NB4 (cell line): ENCODE measurements around the gene LPP.

ENCODE experiments used
- DNase-seq: peaks from one replicate; pipeline ENCODE4 v3.0.0; 2010; ENCODE audit warnings: low read depth
- H3K4me3 ChIP-seq: one replicate; pipeline ENCODE4 v1.5.1; 2011; ENCODE audit warnings: mild to moderate bottlenecking, low read depth, low read length, moderate library complexity
- CTCF ChIP-seq: IDR thresholded peaks from one replicate; pipeline ENCODE4 v1.5.1; 2012; ENCODE audit warnings: low read depth, low read length
- MYC ChIP-seq: IDR thresholded peaks from 2 replicates; pipeline ENCODE4 v1.6.1; 2011; ENCODE audit warnings: low read depth, low read length
- POLR2A ChIP-seq: IDR thresholded peaks from 2 replicates; pipeline ENCODE4 v1.6.1; 2011; ENCODE audit warnings: mild to moderate bottlenecking; ENCODE audit not compliant: insufficient read length; ENCODE audit errors: extremely low read depth
- TF ChIP-seq, protein P1 (sequence below): IDR thresholded peaks from 2 replicates; pipeline ENCODE4 v1.6.1; 2011; ENCODE audit warnings: low read depth, low read length

The LPP gene

DNA sequence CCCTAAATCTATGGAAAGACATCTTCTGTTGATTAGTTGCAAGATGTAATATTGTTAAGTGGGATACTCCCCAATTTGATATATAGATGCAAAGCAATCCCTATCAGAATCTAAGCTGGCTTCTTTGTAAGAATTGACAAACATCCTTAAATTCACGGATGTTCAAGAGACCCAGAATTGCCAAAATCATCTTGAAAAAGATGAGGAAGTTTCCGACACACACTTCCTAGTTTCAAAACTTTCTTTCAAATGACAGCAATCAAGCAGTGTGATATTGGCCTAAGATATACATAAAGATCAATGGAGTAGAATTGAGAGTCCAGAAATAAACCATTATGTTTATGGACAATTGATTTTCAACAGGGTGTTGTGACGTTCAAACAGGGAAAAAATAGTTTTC, 383.6 kb downstream of the LPP start:
- TF ChIP-seq CTCF (no peak), MYC (no peak)
- TF ChIP-seq, protein P1, sequence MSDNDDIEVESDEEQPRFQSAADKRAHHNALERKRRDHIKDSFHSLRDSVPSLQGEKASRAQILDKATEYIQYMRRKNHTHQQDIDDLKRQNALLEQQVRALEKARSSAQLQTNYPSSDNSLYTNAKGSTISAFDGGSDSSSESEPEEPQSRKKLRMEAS: no peak
- no peak for DNase-seq
- H3K4me3 ChIP-seq: no peak overlapping the region

GRCh38 chr3:188539037-188539436, 385.1 kb downstream of the LPP start:
- DNase-seq: no peak
- TF ChIP-seq CTCF (no peak), MYC (no peak), POLR2A (no peak)
- TF ChIP-seq, protein P1: no peak
- no peak overlapping the region for H3K4me3 ChIP-seq

DNA sequence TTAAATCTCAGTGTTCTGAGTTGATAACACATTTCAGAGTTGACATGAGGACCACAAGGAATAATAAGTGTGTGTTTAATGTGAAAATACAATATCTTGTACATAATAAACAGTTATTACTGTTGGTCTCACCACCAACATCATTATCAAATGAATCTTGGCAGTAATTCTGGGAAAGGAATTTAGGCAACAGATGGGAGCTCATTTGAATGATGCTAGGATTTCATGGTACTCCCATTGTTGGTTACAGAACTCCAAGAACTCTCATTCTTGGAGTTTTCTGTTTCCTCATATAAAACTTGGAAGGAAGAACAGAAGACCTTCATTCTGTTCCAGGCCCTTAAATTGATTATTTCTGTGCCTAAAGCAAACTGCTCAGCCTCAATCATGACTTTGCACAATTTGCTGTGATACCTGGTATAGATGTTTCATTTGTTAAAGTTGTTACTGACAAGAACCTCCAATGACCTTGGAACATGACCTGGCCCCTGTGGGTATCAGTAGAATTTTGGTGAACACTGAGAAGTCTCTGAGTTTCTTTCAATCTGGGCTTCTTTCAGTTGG, 385.8 kb downstream of the LPP start:
- TF ChIP-seq POLR2A (no peak), MYC (no peak), CTCF (no peak)
- TF ChIP-seq, protein P1: no peak
- no peak overlapping the region for H3K4me3 ChIP-seq
- no peak for DNase-seq

GRCh38 chr3:188542196-188542595, 388.2 kb downstream of the LPP start:
- TF ChIP-seq CTCF: no peak
- TF ChIP-seq, protein P1: no peak
- no peak for TF ChIP-seq POLR2A
- TF ChIP-seq MYC: no peak
- DNase-seq: no peak
- H3K4me3 ChIP-seq: no peak overlapping the region

GRCh38 chr3:188544012-188544411, 390.1 kb downstream of the LPP start:
- H3K4me3 ChIP-seq: no peak overlapping the region
- no peak for DNase-seq
- TF ChIP-seq, protein P1: no peak

- TF ChIP-seq, protein P1: no peak
- no peak for TF ChIP-seq MYC
- no peak for TF ChIP-seq POLR2A
- TF ChIP-seq CTCF: no peak
- DNase-seq: no peak
- no peak overlapping the region for H3K4me3 ChIP-seq
Observed at GRCh38 chr3:188546835-188547670, 393.1 kb downstream of the LPP start.
